Cortex of kidney (tissue), 1 donor: ENCODE results near the gene TAS2R60.
"Not testable (repeated sequence)": the region's sequence is repeated elsewhere in the genome, so short reads cannot be mapped to it uniquely, and the experiment has no call there.

Source experiments
- DNase-seq: peaks from one replicate; lab custom pipeline; 2025; lab: John Stamatoyannopoulos, UW

The TAS2R60 gene

DNA sequence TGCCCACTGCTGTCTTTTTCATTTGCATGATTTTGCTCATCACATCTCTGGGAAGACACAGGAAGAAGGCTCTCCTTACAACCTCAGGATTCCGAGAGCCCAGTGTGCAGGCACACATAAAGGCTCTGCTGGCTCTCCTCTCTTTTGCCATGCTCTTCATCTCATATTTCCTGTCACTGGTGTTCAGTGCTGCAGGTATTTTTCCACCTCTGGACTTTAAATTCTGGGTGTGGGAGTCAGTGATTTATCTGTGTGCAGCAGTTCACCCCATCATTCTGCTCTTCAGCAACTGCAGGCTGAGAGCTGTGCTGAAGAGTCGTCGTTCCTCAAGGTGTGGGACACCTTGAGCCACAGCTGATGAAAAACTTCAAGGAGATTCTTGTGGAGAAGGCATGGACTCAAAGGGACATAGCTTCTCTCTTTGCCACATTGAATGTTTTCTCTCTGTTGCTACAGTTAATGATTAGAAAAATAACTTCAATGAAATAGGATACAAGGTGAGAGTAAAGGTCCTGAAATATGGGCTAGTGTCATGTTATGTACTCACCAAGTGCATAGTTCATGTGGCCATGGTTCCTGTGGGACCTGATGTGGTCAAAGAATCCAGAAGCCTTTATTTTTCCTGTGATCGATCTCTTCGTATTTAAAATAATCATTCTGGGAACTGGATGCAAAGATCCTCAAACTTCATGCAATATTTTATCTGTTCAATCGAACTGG lies 970 bp downstream of the TAS2R60 start:
- no peak for DNase-seq

GRCh38 chr7:143444785-143445184 lies 1.5 kb downstream of the TAS2R60 start:
- DNase-seq: no peak

- DNase-seq: no peak
These were observed 4.2 kb downstream of the TAS2R60 start for GRCh38 chr7:143447466-143447865.

DNA sequence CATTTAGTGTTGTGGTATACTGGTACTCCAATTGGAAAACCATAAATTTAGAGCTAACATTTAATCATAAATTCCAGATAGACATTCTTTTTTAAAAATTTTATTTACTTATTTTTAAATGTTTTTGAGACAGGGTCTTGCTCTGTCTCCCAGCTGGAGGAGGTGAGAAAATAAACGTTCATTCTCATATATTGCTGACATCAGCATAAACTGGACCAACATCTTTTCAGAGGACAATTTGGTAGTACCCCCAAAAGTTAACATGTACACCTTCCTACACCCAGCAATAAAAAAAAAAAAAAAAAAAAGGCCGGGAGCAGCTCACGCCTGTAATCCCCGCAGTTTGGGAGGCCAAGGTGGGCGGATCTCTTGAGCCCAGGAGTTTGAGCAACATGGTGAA lies 5.2 kb downstream of the TAS2R60 start:
- no peak for DNase-seq

- DNase-seq: no peak
These were observed 6.5 kb downstream of the TAS2R60 start for GRCh38 chr7:143449793-143450192.

GRCh38 chr7:143451122-143451521 lies 7.9 kb downstream of the TAS2R60 start:
- no peak for DNase-seq

GRCh38 chr7:143451746-143452145 lies 8.5 kb downstream of the TAS2R60 start:
- no peak for DNase-seq

- no peak for DNase-seq
These were observed 9.2 kb downstream of the TAS2R60 start for GRCh38 chr7:143452495-143452894.

DNA sequence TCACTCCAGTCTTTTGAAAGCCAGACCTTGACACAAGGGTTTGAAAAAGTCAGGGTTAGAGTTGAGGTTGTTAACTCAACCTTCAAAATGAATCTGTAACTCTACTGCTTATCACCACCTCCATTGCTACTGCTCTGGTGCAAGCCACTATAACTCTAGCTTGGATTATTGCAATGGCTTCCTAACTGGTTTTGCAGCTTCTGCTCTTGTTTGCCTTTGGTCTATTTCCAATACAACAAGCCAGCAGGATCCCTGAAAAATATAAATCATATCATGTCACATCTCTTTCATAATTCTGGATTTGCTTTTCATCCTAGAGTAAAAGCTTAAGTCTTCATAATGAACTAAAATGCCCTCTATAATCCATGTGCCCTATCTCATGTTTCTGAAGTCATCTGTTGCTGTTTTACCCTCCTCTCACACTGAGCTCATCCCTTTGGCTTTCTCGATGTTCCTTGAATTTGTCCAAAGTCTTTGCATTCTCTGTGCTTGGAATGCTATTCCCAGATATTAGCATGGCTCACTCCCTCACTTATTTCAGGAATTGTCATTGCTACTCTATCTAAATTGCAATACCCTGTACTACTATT lies 10.9 kb downstream of the TAS2R60 start:
- DNase-seq: no peak

DNA sequence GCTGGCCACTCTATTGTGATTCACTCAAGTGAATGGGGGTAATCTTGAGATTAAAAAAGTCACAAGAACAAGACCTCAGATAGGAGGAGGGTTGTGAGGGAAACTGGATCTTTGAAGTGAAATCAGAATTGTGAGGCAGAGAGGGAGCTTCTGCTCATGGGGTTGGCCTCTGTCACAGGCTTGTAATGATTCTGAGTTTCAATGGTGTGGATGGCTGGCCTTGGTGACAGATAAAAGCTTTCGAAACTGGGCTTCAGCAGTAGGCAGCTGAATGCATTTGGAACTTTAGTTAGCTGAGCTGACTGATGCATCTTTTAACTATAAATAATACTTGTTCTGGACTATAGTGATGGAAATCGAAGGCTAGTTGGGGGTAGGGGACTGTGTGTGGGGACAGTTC lies 12.2 kb downstream of the TAS2R60 start:
- no peak for DNase-seq

DNA sequence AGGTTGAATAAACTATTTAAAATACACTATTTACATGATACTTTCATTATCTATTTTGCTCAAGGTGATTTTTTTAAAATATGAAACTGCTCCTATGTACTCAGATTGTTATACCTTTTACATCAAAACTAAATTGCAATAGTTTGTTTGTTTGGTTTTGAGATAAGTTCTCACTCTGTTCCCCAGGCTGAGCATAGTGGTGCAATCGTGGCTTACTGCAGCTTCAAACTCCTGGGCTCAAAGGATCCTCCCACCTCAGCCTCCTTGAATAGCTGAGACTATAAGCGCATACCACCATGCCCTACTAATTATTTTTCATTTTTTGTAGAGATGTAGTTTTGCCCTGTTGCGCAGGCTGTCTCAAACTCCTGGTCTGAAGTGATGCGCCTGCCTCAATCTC lies 12.7 kb downstream of the TAS2R60 start:
- no peak for DNase-seq

GRCh38 chr7:143456992-143457793 lies 13.9 kb downstream of the TAS2R60 start:
- no peak for DNase-seq

- no peak for DNase-seq
These were observed 15.0 kb downstream of the TAS2R60 start for GRCh38 chr7:143458263-143458662.

DNA sequence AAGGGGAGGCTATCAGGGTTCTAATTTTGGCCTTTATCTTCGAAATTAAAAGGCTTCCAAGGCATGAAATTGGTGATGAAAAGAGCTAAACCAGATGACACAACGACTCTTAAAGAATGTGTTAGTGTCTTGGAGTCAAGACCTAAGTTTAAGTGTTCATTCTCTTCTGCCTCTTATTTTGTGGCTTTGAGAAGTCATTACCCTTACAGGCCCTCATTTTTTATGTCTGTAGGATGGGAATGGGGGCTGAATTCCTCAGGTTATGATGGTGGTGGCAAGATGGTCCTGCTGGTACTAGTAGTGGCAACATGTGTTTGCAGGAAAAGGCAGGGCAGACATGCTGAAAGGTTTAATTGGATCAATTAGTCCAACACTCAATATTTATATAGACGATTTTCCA lies 15.4 kb downstream of the TAS2R60 start:
- no peak for DNase-seq

GRCh38 chr7:143459359-143459758 lies 16.1 kb downstream of the TAS2R60 start:
- DNase-seq: no peak

- no peak for DNase-seq
These were observed 17.2 kb downstream of the TAS2R60 start for GRCh38 chr7:143460271-143460979.

GRCh38 chr7:143462045-143462444 lies 18.8 kb downstream of the TAS2R60 start:
- no peak for DNase-seq

GRCh38 chr7:143463556-143463955 lies 20.3 kb downstream of the TAS2R60 start:
- DNase-seq: no peak

GRCh38 chr7:143463957-143464356 lies 20.7 kb downstream of the TAS2R60 start:
- DNase-seq: no peak

- no peak for DNase-seq
These were observed 24.5 kb downstream of the TAS2R60 start for GRCh38 chr7:143467724-143468123.

DNA sequence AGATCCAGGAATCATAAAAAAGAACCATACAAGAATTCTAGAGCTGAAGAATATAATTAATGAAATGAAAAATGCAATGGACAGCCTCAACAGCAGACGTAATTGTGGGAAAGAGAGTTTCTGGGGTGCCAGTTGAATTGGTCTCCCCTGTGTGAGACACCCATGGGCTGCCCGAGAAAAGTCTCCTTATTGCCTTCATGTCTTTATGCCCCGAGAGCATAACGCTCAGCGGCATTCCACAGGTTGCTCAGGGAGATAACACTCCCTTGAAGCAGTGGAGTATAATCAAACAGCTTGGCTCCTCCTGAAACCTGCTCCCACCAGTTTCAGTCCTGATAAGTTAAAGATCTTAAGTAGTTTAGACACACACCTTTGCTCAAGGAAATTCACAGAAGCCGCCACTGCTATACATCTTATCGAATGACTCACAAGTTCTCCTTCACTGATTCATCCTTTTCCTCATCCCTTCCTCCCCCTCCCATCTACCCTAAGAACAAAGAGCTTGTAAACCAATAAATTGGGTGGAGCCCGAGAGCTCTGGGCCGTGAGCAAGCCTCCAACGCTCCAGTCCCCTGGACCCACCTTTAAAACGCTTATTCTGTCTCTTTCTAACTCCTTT lies 28.9 kb downstream of the TAS2R60 start:
- not testable (repeated sequence) for DNase-seq
